ENCODE data around the gene RDX.

RDX gene

GRCh38 chr11:110319501-110319900 is 23.1 kb upstream of the RDX start:
- Histone ChIP-seq H3K9ac (ENCODE audit: low read length) (no peak overlapping the region), H2AFZ (ENCODE audit: low read depth, low read length, severe bottlenecking) (no peak overlapping the region), H3K36me3 (ENCODE audit: low read length) (no peaks in the 10 kb centered on the region), H3K79me2 (ENCODE audit: insufficient read depth, low read length) (no peaks in the 10 kb centered on the region), H3K27ac (ENCODE audit: low read depth, low read length) (no peak overlapping the region), H3K9me2 (replicated peaks; ENCODE audit: insufficient read depth, low read length) (no peaks in the 10 kb centered on the region), H3K4me3 (ENCODE audit: insufficient read depth, low read length, poor library complexity, severe bottlenecking) (no peak overlapping the region), H3K4me2 (ENCODE audit: low read depth, low read length, poor library complexity, severe bottlenecking) (no peak overlapping the region), H3K9me3 (ENCODE audit: insufficient read depth, low read length) (no peaks in the 10 kb centered on the region), H3F3A (ENCODE audit: insufficient read depth) (no peaks in the 10 kb centered on the region), H3K27me3 (ENCODE audit: low read length) (no peaks in the 10 kb centered on the region), H4K20me1 (ENCODE audit: low read depth, low read length) (no peaks in the 10 kb centered on the region)
- no peak for TF ChIP-seq CTCF (IDR thresholded peaks at IDR 0.05; ENCODE audit: insufficient read depth, low read length, poor library complexity, severe bottlenecking)
- no peak for TF ChIP-seq EZH2phosphoT487 (conservative IDR thresholded peaks at IDR 0.05; ENCODE audit: low read length)

GRCh38 chr11:110318638-110319404 is 22.4 kb upstream of the RDX start:
- H3F3A ChIP-seq (ENCODE audit: insufficient read depth): no peaks in the 10 kb centered on the region
- no peaks in the 10 kb centered on the region for H3K9me2 ChIP-seq (replicated peaks; ENCODE audit: insufficient read depth, low read length)
- no peaks in the 10 kb centered on the region for H3K27me3 ChIP-seq (ENCODE audit: low read length)
- no peak overlapping the region for H2AFZ ChIP-seq (ENCODE audit: low read depth, low read length, severe bottlenecking)
- no peak overlapping the region for H3K9ac ChIP-seq (ENCODE audit: low read length)
- no peaks in the 10 kb centered on the region for H3K79me2 ChIP-seq (ENCODE audit: insufficient read depth, low read length)
- no peaks in the 10 kb centered on the region for H4K20me1 ChIP-seq (ENCODE audit: low read depth, low read length)
- no peak overlapping the region for H3K4me3 ChIP-seq (ENCODE audit: insufficient read depth, low read length, poor library complexity, severe bottlenecking)
- TF ChIP-seq EZH2phosphoT487 (conservative IDR thresholded peaks at IDR 0.05; ENCODE audit: low read length): no peak
- TF ChIP-seq CTCF (IDR thresholded peaks at IDR 0.05; ENCODE audit: insufficient read depth, low read length, poor library complexity, severe bottlenecking): no peak
- no peaks in the 10 kb centered on the region for H3K36me3 ChIP-seq (ENCODE audit: low read length)
- no peak overlapping the region for H3K27ac ChIP-seq (ENCODE audit: low read depth, low read length)
- no peaks in the 10 kb centered on the region for H3K9me3 ChIP-seq (ENCODE audit: insufficient read depth, low read length)
- no peak overlapping the region for H3K4me2 ChIP-seq (ENCODE audit: low read depth, low read length, poor library complexity, severe bottlenecking)

- H3K36me3 ChIP-seq (ENCODE audit: low read length): no peaks in the 10 kb centered on the region
- no peak overlapping the region for H3K4me2 ChIP-seq (ENCODE audit: low read depth, low read length, poor library complexity, severe bottlenecking)
- H3K79me2 ChIP-seq (ENCODE audit: insufficient read depth, low read length): no peaks in the 10 kb centered on the region
- no peaks in the 10 kb centered on the region for H3K9me3 ChIP-seq (ENCODE audit: insufficient read depth, low read length)
- no peaks in the 10 kb centered on the region for H4K20me1 ChIP-seq (ENCODE audit: low read depth, low read length)
- H3F3A ChIP-seq (ENCODE audit: insufficient read depth): no peaks in the 10 kb centered on the region
- no peaks in the 10 kb centered on the region for H3K27me3 ChIP-seq (ENCODE audit: low read length)
- H3K4me3 ChIP-seq (ENCODE audit: insufficient read depth, low read length, poor library complexity, severe bottlenecking): no peak overlapping the region
- H3K9me2 ChIP-seq (replicated peaks; ENCODE audit: insufficient read depth, low read length): no peaks in the 10 kb centered on the region
- H3K27ac ChIP-seq (ENCODE audit: low read depth, low read length): no peak overlapping the region
- no peak for TF ChIP-seq CTCF (IDR thresholded peaks at IDR 0.05; ENCODE audit: insufficient read depth, low read length, poor library complexity, severe bottlenecking)
- no peak for TF ChIP-seq EZH2phosphoT487 (conservative IDR thresholded peaks at IDR 0.05; ENCODE audit: low read length)
- H3K9ac ChIP-seq (ENCODE audit: low read length): no peak overlapping the region
- H2AFZ ChIP-seq (ENCODE audit: low read depth, low read length, severe bottlenecking): no peak overlapping the region
Observed at GRCh38 chr11:110317516-110317932, 21.1 kb upstream of the RDX start.

All from SU-DHL-6 (cell line).